HepG2 (cell line): ENCODE results near the gene DNAJB12. TPM values are rescaled to one million over a fixed set of nuclear protein-coding genes. Genes with fewer than 3 reads are reported as not detected.

Experiments used
- GATA4 ChIP-seq: sonication (generic); IDR thresholded peaks from 2 replicates; pipeline ENCODE4 v1.6.1; 2016; ENCODE audit warnings: antibody characterized with exemption, low read depth, borderline replicate concordance
- LRRFIP1 ChIP-seq: sonication (generic); formaldehyde crosslinking; conservative IDR thresholded peaks from 2 replicates; pipeline ENCODE4 v1.4.0; 2020; ENCODE audit warnings: missing genetic modification reagents
- MLX ChIP-seq: IDR thresholded peaks from 2 replicates; pipeline ENCODE4 v1.6.1; 2016
- NFYB ChIP-seq: sonication (generic); formaldehyde crosslinking; IDR thresholded peaks from 2 replicates; pipeline ENCODE4 v1.4.0; 2020; ENCODE audit warnings: missing genetic modification reagents
- NR2F1 ChIP-seq, 2 experiments: fragments of 450-650 bp in 1 of 2; formaldehyde crosslinking in 1 of 2; IDR thresholded peaks; 2 replicates each; pipeline versions ENCODE4 v1.5.0 to v1.6.1; 2016 to 2020; ENCODE audit warnings: mild to moderate bottlenecking in 1 of 2, missing compliant biosample characterization in 1 of 2, missing genetic modification reagents in 1 of 2, moderate library complexity in 1 of 2
- TFAP4 ChIP-seq: sonication (generic); IDR thresholded peaks from 2 replicates; pipeline ENCODE4 v1.6.1; 2016; ENCODE audit warnings: low read depth, borderline replicate concordance
- ZBTB7B ChIP-seq: sonication (generic); formaldehyde crosslinking; IDR thresholded peaks from 2 replicates; pipeline ENCODE4 v1.4.0; 2020; ENCODE audit warnings: missing genetic modification reagents
- ZMYM2 ChIP-seq: sonication (generic); formaldehyde crosslinking; IDR thresholded peaks from 2 replicates; pipeline ENCODE4 v1.8.0; 2022; ENCODE audit warnings: mild to moderate bottlenecking, missing genetic modification reagents
- ZNF160 ChIP-seq: sonication (generic); formaldehyde crosslinking; IDR thresholded peaks from 2 replicates; pipeline ENCODE4 v1.8.0; 2022; ENCODE audit warnings: mild to moderate bottlenecking, inconsistent platforms, missing genetic modification reagents
- ZNF235 ChIP-seq: sonication (generic); formaldehyde crosslinking; IDR thresholded peaks from 2 replicates; pipeline ENCODE4 v1.8.1; 2023; ENCODE audit warnings: mild to moderate bottlenecking, missing genetic modification reagents, borderline replicate concordance
- ZNF496 ChIP-seq: sonication (generic); formaldehyde crosslinking; IDR thresholded peaks from 2 replicates; pipeline ENCODE4 v1.8.1; 2023; ENCODE audit warnings: mild to moderate bottlenecking, moderate library complexity, missing genetic modification reagents; ENCODE audit not compliant: insufficient replicate concordance
- ZNF564 ChIP-seq: sonication (generic); formaldehyde crosslinking; IDR thresholded peaks from 2 replicates; pipeline ENCODE4 v1.8.1; 2023; ENCODE audit warnings: mild to moderate bottlenecking, missing genetic modification reagents
- ZNF660 ChIP-seq: sonication (generic); formaldehyde crosslinking; IDR thresholded peaks from 2 replicates; pipeline ENCODE4 v1.5.1; 2020; ENCODE audit warnings: mild to moderate bottlenecking, low read depth, missing genetic modification reagents, borderline replicate concordance
- ZNF775 ChIP-seq: sonication (generic); formaldehyde crosslinking; IDR thresholded peaks from 2 replicates; pipeline ENCODE4 v1.4.0; 2020; ENCODE audit warnings: missing genetic modification reagents, mild to moderate bottlenecking, moderate library complexity, borderline replicate concordance
- ZSCAN12 ChIP-seq: sonication (generic); formaldehyde crosslinking; IDR thresholded peaks from 2 replicates; pipeline ENCODE4 v1.9.0; 2021; ENCODE audit warnings: mild to moderate bottlenecking, missing genetic modification reagents
- polyA plus RNA-seq, 8 experiments: library from polyadenylated mRNA; depleted of rRNA in 3 of 8; stranded (reverse) in 7 of 8; unstranded in 1 of 8; fragments of >200 nt; fragmentation: Illumina TruSeq in 4 of 8; extraction: Trizol in 4 of 8; gene quantifications; 2 replicates each; pipeline versions ENCODE4 v1.2.1 to v1.2.3, GENCODE V29; 2011 to 2016; ENCODE audit warnings: low read depth in 4 of 8, missing spikeins in 1 of 8, mixed read lengths in 1 of 8; ENCODE audit not compliant: insufficient read depth in 1 of 8
- total RNA-seq, 5 experiments: library from RNA; depleted of rRNA; stranded (reverse); fragments of >200 nt; fragmentation: Illumina TruSeq; extraction: Trizol; gene quantifications; 2 replicates each; pipeline ENCODE4 v1.2.3, GENCODE V29; 2016; ENCODE audit warnings: low read depth in 1 of 5
- TF ChIP-seq, protein P1 (sequence below): sonication (generic); formaldehyde crosslinking; IDR thresholded peaks from 2 replicates; pipeline ENCODE4 v1.8.0; 2022; ENCODE audit warnings: missing genetic modification reagents, low read depth, mild to moderate bottlenecking, borderline replicate concordance
- TF ChIP-seq, protein P2 (sequence below): IDR thresholded peaks from 2 replicates; pipeline ENCODE4 v1.6.1; 2016
- TF ChIP-seq, protein P3 (sequence below), 2 experiments: sonication (generic) in 1 of 2; formaldehyde crosslinking in 1 of 2; IDR thresholded peaks; 2 replicates each; pipeline versions ENCODE4 v1.4.0 to v1.6.1; 2016 to 2020; ENCODE audit warnings: borderline replicate concordance in 1 of 2, low read depth in 1 of 2, mild to moderate bottlenecking in 1 of 2, missing genetic modification reagents in 1 of 2

The DNAJB12 gene
- total and polyA plus RNA-seq, 2 of the 13 experiments (the other 11 are each of a cell fraction or from before 2014, with no cell fraction given) = 10.8 to 18.2 TPM

DNA sequence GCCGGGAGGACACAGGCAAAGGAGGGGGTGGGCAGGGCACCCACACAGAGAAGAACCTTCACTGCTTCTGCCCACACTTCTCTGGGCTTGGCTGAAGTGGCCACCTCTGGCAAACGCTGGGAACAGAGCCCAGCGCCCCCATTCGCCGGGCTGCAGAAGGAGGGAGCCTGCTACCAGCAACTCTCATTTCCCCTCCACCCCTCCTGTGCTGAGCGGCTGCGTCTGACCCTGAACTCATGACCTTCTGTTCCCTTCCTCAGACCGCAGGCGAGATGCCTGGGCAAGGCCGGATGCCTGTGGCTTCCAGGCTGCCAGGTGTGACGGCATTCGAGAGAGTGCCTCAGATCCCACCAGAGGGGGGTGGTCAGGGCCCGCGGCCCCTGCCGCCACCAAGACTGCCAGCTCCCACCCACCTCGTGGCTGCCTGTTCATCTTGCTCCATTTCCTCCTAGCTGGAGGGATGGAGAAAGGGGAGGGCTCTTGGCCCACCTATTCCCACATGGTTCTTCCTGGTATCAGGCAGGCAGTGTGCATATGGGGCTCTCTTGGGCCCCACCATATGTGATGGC is 19.8 kb downstream of the DNAJB12 start (continued):
- no peak for TF ChIP-seq LRRFIP1 (CRISPR knock-in tag)
- TF ChIP-seq ZNF496 = no peak
- no peak; the same call in 1 of the 2 replicates for TF ChIP-seq ZNF235 (CRISPR knock-in tag)
- TF ChIP-seq ZBTB7B = peak; percentile 93
- TF ChIP-seq ZNF564 (CRISPR knock-in tag) = no peak
- TF ChIP-seq ZMYM2 (CRISPR knock-in tag) = no peak; the same call in 1 of the 2 replicates
- no peak for TF ChIP-seq ZNF775 (CRISPR knock-in tag)
- TF ChIP-seq NR2F1 (CRISPR knock-in tag; IDR thresholded peaks at IDR 0.05) = peak; percentile 97
- TF ChIP-seq, protein P1, sequence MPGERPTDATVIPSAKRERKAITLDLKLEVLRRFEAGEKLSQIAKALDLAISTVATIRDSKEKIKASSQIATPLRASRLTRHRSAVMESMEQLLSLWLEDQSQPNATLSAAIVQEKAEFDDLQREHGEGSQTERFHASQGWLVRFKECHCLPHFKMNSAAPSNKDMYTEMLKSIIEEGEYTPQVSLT (CRISPR knock-in tag) = no peak
- no peak for TF ChIP-seq ZSCAN12
- peak; percentile 57; the same call in 1 of the 2 replicates for TF ChIP-seq MLX (CRISPR knock-in tag)
- 0 out of 2 replicates have a peak, but pooled peaks have one; percentile 50 for TF ChIP-seq TFAP4
- TF ChIP-seq NFYB = no peak
- TF ChIP-seq, protein P2, sequence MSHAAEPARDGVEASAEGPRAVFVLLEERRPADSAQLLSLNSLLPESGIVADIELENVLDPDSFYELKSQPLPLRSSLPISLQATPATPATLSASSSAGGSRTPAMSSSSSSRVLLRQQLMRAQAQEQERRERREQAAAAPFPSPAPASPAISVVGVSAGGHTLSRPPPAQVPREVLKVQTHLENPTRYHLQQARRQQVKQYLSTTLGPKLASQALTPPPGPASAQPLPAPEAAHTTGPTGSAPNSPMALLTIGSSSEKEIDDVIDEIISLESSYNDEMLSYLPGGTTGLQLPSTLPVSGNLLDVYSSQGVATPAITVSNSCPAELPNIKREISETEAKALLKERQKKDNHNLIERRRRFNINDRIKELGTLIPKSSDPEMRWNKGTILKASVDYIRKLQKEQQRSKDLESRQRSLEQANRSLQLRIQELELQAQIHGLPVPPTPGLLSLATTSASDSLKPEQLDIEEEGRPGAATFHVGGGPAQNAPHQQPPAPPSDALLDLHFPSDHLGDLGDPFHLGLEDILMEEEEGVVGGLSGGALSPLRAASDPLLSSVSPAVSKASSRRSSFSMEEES (CRISPR knock-in tag) = peak; percentile 69
- TF ChIP-seq, protein P3, sequence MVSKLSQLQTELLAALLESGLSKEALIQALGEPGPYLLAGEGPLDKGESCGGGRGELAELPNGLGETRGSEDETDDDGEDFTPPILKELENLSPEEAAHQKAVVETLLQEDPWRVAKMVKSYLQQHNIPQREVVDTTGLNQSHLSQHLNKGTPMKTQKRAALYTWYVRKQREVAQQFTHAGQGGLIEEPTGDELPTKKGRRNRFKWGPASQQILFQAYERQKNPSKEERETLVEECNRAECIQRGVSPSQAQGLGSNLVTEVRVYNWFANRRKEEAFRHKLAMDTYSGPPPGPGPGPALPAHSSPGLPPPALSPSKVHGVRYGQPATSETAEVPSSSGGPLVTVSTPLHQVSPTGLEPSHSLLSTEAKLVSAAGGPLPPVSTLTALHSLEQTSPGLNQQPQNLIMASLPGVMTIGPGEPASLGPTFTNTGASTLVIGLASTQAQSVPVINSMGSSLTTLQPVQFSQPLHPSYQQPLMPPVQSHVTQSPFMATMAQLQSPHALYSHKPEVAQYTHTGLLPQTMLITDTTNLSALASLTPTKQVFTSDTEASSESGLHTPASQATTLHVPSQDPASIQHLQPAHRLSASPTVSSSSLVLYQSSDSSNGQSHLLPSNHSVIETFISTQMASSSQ (IDR thresholded peaks at IDR 0.05; ENCODE audit: low read depth) = no peak
- TF ChIP-seq, protein P3 (CRISPR knock-in tag; IDR thresholded peaks at IDR 0.05; ENCODE audit: borderline replicate concordance) = peak; percentile 73
- 0 out of 2 replicates have a peak, but pooled peaks have one; percentile 51 for TF ChIP-seq ZNF160 (CRISPR knock-in tag)
- no peak for TF ChIP-seq ZNF660 (CRISPR knock-in tag)
- no peak for TF ChIP-seq GATA4
